Measurements from ENCODE around the gene KIAA0040.

DNA sequence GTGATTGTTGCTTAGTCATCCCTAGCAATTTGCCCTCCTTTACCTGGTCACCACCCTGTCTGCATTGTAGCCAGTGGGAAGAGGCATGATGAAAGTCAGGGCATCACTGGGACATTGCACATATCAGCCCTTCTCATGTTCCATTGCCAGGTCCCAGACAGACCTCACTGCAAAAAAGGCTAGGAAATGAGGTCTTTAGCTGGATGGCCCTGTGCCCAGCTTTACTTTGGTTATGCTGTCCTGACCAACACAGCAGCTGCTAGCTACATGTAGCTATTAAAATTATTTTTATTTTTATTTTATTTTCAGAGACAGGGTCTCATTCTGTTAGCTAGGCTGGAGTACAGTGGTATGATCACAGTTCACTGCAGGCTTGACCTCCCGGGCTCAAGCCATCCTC is 72.1 kb downstream of the KIAA0040 start:
- TF ChIP-seq ZFP69B (tag by site-specific recombination; IDR thresholded peaks at IDR 0.05) (no peak), ZNF24 (tag by site-specific recombination; IDR thresholded peaks at IDR 0.05) (no peak)
